Suprapubic skin (tissue), 3 donors: ENCODE measurements around the gene PHACTR1.

Source experiments
- CTCF ChIP-seq, 2 donors: fragments of 200-600 bp in 1 of 2; fragments of 450-650 bp in 1 of 2; sonication (generic) in 1 of 2; IDR thresholded peaks; one replicate each; pipeline ENCODE4 v1.5.1; 2016 to 2019; ENCODE audit warnings: antibody characterized with exemption in 2 of 2, mild to moderate bottlenecking in 1 of 2, moderate library complexity in 1 of 2
- POLR2AphosphoS5 ChIP-seq, 3 donors: sonication (generic); formaldehyde crosslinking; IDR thresholded peaks; one replicate each; pipeline ENCODE4 v1.6.1; 2017; ENCODE audit warnings: antibody characterized with exemption in 3 of 3

GRCh38 chr6:13046084-13046483, 329.5 kb downstream of the PHACTR1 start:
- TF ChIP-seq CTCF (IDR thresholded peaks at IDR 0.05) = no peak
- TF ChIP-seq POLR2AphosphoS5 (IDR thresholded peaks at IDR 0.05) = no peak
